ENCODE measurements around the gene SEC14L5. TPM values are rescaled to one million over a fixed set of nuclear protein-coding genes. Genes with fewer than 3 reads are reported as not detected.
"Not testable (repeated sequence)": the region's sequence is repeated elsewhere in the genome, so short reads cannot be mapped to it uniquely, and the experiment has no call there.

The SEC14L5 gene
- total RNA-seq, 1 donor from 2014 or later: not detected

DNA sequence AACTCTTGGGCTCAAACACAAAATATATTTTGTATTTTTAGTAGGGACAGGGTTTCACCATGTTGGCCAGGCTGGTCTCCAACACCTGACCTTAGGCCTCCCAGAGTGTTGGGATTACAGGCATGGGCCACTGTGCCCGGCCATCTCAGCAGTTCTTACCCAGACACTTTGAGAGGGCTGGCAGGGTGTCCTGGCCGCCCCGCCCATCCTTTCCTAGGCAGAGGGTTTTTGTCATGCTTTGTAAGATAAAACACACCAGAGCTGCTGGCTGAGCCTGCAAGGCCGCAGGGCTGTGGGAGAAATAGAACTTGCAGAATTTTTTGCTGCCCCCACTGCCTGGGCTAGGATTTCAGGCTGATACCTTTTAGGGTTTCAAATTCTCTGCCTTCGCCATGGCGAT is 29.9 kb upstream of the SEC14L5 start:
- Mint-ChIP-seq H3K9me3 (ENCODE audit: unreplicated experiment) (peaks cover 6% of the 10 kb centered on the region), H3K27ac (ENCODE audit: unreplicated experiment) (no peak overlapping the region), H3K36me3 (ENCODE audit: unreplicated experiment) (peaks cover 6% of the 10 kb centered on the region), H3K4me3 (ENCODE audit: unreplicated experiment) (no peak overlapping the region), H3K4me1 (ENCODE audit: unreplicated experiment) (peaks cover 10% of the 10 kb centered on the region), H3K27me3 (ENCODE audit: unreplicated experiment) (peaks cover 8% of the 10 kb centered on the region)
- TF ChIP-seq, protein P1, sequence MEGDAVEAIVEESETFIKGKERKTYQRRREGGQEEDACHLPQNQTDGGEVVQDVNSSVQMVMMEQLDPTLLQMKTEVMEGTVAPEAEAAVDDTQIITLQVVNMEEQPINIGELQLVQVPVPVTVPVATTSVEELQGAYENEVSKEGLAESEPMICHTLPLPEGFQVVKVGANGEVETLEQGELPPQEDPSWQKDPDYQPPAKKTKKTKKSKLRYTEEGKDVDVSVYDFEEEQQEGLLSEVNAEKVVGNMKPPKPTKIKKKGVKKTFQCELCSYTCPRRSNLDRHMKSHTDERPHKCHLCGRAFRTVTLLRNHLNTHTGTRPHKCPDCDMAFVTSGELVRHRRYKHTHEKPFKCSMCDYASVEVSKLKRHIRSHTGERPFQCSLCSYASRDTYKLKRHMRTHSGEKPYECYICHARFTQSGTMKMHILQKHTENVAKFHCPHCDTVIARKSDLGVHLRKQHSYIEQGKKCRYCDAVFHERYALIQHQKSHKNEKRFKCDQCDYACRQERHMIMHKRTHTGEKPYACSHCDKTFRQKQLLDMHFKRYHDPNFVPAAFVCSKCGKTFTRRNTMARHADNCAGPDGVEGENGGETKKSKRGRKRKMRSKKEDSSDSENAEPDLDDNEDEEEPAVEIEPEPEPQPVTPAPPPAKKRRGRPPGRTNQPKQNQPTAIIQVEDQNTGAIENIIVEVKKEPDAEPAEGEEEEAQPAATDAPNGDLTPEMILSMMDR (IDR thresholded peaks at IDR 0.05): no peak
- no peak for DNase-seq (ENCODE audit: extremely low spot score, unreplicated experiment)

DNA sequence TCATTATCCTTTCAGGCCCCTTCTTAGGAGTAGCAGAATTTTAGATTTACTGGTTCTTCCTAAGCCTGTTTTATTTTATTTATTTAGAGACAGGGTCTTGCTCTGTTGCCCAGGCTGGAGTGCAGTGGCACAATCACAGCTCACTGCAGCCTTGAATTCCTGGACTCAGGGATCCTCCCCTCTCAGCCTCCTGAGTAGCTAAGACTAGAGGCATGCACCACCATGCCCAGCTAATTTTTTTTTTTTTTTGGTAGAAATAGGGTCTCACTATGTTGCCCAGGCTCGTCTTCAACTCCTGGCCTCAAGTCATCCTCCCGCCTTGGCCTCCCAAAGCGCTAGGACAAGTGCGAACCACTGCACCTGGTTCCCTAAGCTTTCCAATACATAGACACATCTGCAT is 28.5 kb upstream of the SEC14L5 start:
- not testable (repeated sequence) for H3K27me3 Mint-ChIP-seq (ENCODE audit: unreplicated experiment); H3K4me1 Mint-ChIP-seq (ENCODE audit: unreplicated experiment); H3K9me3 Mint-ChIP-seq (ENCODE audit: unreplicated experiment); H3K27ac Mint-ChIP-seq (ENCODE audit: unreplicated experiment); H3K4me3 Mint-ChIP-seq (ENCODE audit: unreplicated experiment); DNase-seq (ENCODE audit: extremely low spot score, unreplicated experiment); H3K36me3 Mint-ChIP-seq (ENCODE audit: unreplicated experiment)

DNA sequence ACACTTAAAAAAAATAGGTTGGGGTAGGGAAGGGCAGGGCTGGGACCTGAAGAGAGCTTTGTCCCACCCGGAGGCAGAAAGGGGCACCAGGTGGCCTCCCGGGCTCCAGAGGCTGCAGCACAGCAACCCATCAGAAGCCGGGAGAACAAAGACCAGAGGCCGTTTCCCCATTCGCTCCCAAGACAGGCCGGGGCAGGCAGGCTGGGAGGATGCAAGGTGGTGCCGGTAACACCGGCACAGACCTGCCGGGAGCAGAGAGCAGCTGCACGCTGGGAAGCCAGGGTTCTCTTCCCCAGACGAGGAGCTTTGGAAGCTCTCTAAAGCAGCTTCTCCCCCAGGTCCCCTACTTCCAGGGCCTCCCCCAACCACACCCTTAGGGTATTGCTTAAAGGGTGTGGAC is 26.7 kb upstream of the SEC14L5 start:
- Mint-ChIP-seq H3K9me3 (ENCODE audit: unreplicated experiment) (peaks cover 6% of the 10 kb centered on the region), H3K4me1 (ENCODE audit: unreplicated experiment) (peaks cover 11% of the 10 kb centered on the region), H3K4me3 (ENCODE audit: unreplicated experiment) (no peak overlapping the region), H3K27ac (ENCODE audit: unreplicated experiment) (no peak overlapping the region), H3K27me3 (ENCODE audit: unreplicated experiment) (peaks cover 11% of the 10 kb centered on the region), H3K36me3 (ENCODE audit: unreplicated experiment) (peaks cover 4% of the 10 kb centered on the region)
- TF ChIP-seq, protein P1 (IDR thresholded peaks at IDR 0.05): no peak
- DNase-seq (ENCODE audit: extremely low spot score, unreplicated experiment): no peak

DNA sequence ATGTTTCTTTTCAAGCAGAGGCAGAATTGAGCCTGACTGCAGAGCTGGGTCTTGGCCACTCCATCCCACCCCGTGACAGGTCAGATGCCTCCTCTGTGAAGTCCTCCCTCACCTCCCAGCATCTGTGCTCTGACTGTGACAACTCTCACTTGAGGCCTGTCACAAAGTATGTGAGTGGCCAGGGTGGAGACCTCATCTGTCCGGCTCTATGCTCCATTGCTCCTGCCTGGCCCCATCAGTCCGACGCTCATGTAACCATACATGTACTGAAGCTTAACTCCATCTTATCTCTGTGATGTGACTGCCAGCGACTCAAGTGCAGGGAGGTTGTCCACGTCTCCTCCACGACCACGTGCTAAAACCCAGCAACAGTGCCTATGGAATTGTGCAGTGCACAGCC is 24.7 kb upstream of the SEC14L5 start:
- no peak overlapping the region for H3K4me3 Mint-ChIP-seq (ENCODE audit: unreplicated experiment)
- H3K4me1 Mint-ChIP-seq (ENCODE audit: unreplicated experiment): peaks cover 14% of the 10 kb centered on the region
- H3K9me3 Mint-ChIP-seq (ENCODE audit: unreplicated experiment): no peaks in the 10 kb centered on the region
- peaks cover 11% of the 10 kb centered on the region for H3K27me3 Mint-ChIP-seq (ENCODE audit: unreplicated experiment)
- H3K36me3 Mint-ChIP-seq (ENCODE audit: unreplicated experiment): no peaks in the 10 kb centered on the region
- no peak overlapping the region for H3K27ac Mint-ChIP-seq (ENCODE audit: unreplicated experiment)
- no peak for DNase-seq (ENCODE audit: extremely low spot score, unreplicated experiment)
- TF ChIP-seq, protein P1 (IDR thresholded peaks at IDR 0.05): no peak

DNA sequence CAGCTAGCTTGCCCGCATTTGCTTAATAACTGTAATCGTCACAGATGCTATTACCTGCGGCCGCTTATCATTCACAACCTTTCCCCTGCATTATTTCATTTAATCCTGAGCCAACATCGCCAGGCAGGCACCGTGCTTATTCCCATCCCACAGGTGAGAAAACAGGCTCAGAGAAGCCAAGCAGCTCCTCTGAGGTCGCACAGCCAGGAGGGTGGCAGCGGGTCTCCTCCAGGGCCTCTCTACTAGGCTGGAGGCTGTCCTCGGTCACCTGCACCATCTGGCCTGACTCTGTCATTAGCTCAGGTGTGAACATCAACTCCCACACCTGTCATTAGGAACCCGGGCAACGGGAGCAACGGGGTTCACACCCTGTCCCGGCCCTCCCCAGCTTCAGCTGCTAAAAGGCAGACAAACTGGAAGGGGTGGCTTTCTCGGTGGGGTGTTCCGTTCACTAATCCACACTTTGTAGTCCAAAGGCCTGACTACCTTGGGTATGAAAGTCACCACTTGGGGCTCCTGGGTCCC is 24.2 kb upstream of the SEC14L5 start:
- DNase-seq (ENCODE audit: extremely low spot score, unreplicated experiment): no peak
- Mint-ChIP-seq H3K9me3 (ENCODE audit: unreplicated experiment) (no peaks in the 10 kb centered on the region), H3K36me3 (ENCODE audit: unreplicated experiment) (no peaks in the 10 kb centered on the region), H3K4me3 (ENCODE audit: unreplicated experiment) (no peak overlapping the region), H3K27me3 (ENCODE audit: unreplicated experiment) (peaks cover 11% of the 10 kb centered on the region), H3K4me1 (ENCODE audit: unreplicated experiment) (peaks cover 14% of the 10 kb centered on the region), H3K27ac (ENCODE audit: unreplicated experiment) (no peak overlapping the region)
- TF ChIP-seq, protein P1 (IDR thresholded peaks at IDR 0.05): no peak

DNA sequence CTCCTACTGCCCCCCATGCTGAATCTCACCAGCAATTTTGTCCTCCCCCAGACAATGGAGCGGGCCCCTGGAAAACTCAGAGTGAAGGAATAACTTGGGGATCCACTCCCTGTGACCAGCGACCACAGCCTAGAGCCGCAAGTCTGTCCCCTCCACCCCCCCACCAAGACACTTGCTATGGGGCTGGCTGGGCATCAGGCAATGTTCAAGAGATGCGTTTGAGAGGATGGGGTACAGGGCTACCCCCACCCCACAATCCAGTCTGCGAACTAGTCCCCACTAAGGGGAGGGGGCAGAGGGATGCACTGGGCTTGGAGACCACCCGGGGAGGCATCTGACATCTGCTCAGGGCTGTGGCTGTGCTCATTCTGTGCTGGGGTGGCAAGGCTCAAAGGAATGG is 23.5 kb upstream of the SEC14L5 start:
- Mint-ChIP-seq H3K4me3 (ENCODE audit: unreplicated experiment) (no peak overlapping the region), H3K27ac (ENCODE audit: unreplicated experiment) (no peak overlapping the region)

More for the DNA sequence above, 23.5 kb upstream of the SEC14L5 start:
- Mint-ChIP-seq H3K9me3 (ENCODE audit: unreplicated experiment) (no peaks in the 10 kb centered on the region), H3K4me1 (ENCODE audit: unreplicated experiment) (peaks cover 11% of the 10 kb centered on the region), H3K27me3 (ENCODE audit: unreplicated experiment) (peaks cover 11% of the 10 kb centered on the region), H3K36me3 (ENCODE audit: unreplicated experiment) (no peaks in the 10 kb centered on the region)
- TF ChIP-seq, protein P1 (IDR thresholded peaks at IDR 0.05): no peak
- DNase-seq (ENCODE audit: extremely low spot score, unreplicated experiment): no peak

Data from osteocyte (in vitro differentiated cells).